Esophagus mucosa (tissue), 1 donor: ENCODE data around the gene DHX58. TPM values are rescaled to one million over a fixed set of nuclear protein-coding genes. Genes with fewer than 3 reads are reported as not detected.

Experiments
- ATAC-seq: fragments of 200-7000 bp; cut with Tn5 transposase; one replicate; pipeline ENCODE4 v1.9.1; 2020
- total RNA-seq: library from RNA; stranded (reverse); gene quantifications from one replicate; pipeline ENCODE4 v1.2.4, GENCODE V29; 2023
- donor health status: DM: yes; HTN: yes; CAD: no.

DHX58 gene
- total RNA-seq, 1 donor from 2014 or later: 6.3 TPM

DNA sequence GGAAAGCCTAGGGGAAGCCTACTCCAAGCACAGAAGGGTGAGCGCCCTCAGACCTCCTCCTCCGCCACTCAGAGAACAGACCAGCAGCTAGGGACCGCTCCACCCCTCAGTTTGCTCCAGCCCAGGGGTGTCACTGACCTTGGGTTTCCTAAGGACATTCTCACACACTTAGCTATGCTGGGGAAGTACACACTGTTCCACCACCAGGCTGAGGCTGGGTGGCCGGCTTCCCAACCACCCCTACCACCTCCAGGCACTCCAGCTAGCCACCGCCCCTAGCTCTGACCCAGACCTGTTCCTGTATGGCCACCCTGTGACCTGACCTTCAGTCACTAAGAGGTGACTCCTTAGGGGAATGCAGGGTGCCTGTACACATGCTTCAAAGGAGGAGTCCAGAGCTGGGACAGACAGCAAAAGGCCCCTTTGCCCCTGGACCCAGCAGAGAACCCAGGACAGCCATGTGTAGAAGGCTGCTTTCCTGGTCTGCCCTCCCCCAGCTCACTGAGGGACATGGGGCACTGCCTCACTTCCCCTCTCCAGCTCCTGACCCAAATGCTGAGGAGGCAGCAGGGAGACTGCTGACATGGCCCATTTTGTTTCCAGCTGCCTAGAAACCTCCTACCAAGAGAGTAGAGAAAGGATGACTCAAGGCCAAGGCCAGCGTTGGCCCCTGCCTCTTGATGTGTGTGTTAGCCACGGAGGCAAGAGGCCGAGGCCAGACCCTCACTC lies 16.8 kb upstream of the DHX58 start:
- peak; percentile 6 for ATAC-seq

DNA sequence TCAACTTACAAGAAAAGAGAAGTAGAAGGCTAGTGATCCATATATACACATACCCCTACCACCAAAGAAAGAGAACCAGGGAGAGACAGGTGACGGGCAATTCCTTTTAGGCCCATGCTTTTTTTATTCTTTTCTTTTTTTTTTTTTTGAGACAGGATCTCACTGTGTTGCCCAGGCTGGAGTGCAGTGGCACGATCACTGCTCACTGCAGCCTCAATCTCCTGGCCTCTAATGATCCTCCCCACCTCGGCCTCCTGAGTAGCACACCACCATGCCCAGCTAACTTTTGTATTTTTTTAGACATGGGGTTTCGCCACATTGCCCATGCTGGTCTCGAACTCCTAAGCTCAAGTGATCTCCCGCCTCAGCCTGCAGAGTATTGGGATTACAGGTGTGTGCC lies 14.9 kb upstream of the DHX58 start:
- ATAC-seq: no peak

DNA sequence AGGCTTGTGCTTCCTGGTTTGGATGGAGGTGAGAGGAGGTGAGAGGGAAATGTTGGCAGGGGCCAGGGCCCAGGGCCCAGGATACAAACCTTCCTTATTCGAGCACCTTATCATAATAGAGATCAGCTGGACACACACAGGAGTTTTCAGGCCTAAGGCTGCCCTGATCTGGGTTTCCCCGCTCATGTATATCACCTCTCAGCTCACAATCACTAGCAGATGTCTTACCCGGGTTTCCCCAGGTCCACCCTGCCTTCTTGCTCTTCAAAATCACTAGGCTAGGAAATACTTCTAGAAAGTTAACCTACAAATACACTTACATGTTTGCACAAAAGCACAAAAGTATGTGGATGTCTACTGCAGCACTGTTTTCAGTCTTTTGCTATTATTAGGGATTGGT lies 14.3 kb upstream of the DHX58 start:
- no peak for ATAC-seq

DNA sequence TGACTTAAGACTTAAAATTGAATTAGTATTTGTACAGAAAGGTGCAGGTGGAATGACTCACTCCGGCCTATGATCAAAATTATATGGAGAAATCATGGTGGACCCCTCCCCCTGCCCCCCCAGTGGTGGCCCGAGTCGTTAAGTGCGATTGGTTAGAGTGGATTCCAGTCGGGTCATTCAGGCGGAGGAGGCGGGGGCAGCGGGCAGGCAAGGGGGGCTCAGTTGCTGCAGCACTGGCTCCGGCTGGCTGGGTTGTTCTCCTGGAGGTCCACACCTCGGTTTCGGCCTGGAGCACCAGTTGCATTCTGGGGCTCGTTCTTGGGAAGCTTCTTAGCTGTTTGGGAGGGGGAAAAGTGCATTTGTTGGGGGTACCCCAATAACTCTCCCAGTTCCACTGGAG lies 13.1 kb upstream of the DHX58 start:
- no peak for ATAC-seq

DNA sequence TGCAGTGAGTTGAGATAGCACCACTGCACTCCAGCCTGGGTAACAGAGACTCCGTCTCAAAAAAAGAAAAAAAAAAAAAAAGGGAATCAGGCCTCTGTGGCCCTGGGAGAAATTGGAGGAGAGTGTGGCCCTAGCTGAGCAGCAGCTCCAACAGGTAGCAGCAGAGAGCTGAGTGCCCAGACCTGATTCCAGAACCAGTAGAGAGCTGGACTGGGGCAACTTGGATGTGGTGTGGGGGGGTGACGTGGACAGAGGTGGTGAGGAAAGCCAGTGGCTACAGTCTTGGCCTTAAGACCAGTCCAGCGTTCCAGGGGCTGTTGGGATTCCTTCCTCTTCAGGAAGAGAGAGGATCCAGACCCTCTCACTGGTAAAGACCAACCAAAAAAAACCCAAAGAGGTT lies 11.7 kb upstream of the DHX58 start:
- no peak for ATAC-seq

DNA sequence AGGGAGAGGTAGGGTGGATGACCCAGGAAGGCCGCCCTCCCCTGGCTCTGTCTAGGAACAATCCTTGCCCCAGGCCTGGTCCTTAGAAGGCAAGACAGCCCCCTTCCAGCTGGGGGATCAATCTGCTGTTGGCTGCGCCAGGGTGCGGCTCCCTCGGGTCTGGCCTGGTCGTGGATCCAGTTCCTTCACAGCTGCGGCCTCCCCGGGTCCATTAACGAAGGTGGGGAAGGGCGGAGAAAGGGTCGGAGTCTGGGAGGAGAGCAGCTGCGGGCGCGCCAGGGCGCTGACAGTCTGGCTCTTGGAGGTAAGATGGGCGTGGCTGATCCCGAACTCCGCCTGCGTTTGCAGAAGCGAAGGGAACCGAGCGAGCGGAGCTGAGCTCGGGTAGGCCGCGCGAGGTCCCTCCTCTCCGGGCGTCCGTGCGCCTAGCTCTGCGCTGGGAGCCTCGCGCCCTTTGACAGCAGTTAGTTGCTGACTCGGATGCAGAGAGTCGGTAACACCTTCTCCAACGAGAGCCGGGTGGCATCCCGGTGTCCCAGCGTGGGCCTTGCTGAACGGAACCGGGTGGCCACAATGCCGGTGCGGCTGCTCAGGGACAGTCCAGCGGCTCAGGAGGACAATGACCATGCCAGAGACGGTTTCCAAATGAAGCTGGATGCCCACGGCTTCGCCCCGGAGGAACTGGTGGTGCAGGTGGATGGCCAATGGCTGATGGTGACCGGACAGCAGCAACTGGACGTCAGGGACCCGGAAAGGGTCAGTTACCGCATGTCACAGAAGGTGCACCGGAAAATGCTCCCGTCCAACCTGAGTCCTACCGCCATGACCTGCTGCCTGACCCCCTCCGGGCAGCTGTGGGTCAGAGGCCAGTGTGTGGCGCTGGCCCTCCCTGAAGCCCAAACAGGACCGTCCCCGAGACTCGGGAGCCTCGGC lies 10.1 kb upstream of the DHX58 start, which contains the start of gene HSPB9:
TSS of gene HSPB9 (plus strand) at position 434 of the 933 bp plus-strand sequence. CDS start at position 481, 47 bp downstream.
- peak; percentile 58 for ATAC-seq

DNA sequence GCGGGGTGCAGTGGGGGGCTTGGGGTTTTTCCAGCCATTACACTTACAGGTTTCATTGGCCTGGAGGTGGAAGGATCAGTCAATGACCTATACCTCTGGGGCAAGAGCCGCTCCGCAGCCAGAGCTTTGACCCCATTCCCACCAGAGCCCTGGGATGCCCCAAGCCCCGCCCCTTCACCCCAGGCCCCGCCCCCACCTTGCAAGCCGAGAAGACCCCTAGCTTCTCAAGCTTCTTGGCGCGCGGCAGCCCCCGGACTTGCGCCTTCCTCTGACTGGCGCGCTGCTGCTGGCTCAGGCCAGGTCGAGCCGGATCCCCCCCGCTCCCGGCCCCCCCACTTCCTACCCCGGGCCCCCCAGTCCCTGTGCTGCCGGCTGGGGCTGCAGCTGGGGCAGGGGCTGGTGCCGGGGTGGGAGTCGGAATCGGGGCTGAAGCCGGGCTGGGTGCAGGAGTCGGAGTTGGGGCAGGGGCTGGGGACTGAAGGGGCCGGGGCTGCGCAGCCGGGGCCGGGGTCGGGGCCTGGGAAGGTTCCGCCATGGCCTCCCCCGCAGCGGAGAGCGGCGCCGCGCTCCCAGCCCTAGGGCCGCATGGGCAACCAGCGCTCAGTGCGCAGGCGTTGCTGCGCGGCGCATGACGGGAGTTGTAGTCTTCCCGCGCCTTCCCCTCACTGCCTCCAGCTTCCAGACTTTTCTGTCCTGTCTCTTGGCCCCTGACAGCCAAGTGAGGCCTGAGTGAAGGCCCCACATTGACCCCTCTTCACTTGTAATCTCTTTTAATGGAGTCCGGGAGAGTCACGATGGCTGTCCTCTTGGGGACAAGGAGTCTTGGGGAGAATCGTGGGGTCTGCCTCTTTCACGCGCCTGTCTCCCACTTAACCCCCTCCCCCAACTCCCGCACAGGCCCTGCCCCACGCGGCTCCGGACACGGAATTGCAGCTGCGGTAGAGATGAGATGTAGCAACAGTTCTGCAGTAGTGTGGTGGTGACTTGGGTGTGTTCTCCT lies 8.6 kb upstream of the DHX58 start, which contains the start of gene KAT2A:
TSS of gene KAT2A (minus strand) at position 598 of the 1,000 bp plus-strand sequence. CDS start at position 535, 63 bp downstream.
- peak; percentile 78 for ATAC-seq

DNA sequence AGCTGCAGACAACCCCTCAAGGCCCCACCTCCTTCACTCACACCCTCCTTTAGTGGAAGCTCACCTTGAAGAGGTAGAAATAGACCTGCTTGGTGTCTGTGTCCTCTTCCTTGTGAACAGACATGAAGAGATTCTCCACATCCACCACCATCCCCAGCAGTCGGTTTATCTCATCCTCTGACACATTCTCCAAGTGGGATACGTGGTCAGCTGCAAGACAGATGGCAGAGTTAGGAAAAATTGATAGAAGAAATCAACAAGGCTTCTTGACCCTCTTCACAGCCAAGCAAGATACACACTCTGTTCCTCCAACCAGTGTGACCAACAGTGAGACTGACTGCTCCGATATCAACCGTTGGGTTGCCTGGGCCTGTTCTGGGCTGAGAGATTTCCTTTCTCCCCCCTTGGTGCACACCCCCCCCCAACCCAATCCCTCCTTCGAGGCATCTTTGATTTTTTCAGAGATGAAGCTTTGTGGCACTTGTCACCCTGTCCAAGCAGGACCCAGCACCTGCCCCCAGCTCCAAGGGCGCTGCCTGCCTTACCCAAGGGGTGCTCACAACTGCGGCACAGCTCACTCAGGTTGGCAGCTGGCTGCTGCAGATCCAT lies 7.8 kb upstream of the DHX58 start:
- ATAC-seq: no peak

DNA sequence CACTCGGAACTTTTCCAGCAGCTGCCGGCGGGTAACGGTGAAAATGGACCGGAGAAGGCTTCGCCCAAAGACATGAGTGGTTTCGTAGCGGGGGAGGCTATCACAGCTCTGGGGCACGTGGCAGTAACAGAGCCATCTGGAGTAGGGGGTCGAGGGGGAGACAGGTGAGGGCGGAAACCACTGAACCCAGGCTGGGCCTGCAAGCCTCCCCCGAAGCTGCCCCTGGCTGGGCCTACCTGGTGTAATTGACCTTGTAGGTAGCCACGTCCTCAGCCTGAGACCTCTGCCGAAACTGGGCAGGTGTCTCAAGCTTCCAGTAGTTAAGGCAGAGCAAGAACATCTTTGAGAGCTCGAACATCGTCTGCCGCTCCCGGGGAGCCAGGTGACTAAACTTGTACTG lies 6.8 kb upstream of the DHX58 start:
- ATAC-seq: no peak

DNA sequence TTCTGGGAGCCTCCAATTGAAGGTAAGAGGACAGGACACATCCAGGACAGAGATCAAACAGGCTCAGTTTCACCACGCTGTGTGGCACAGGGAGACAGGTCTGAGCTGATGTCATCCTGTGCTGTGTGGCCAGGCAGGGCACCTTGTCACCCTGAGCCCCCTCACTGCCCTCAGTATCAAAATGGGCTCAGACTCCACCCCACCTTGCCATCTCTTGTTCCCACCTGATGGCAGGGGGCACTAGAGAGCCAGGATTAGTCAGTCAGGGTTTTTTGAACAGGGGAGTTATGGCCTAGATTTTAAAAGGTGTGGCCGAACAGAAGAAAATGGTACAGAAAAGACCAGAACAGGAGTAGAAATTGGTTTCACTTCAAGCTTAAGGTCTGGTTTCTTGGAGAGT lies 6.0 kb upstream of the DHX58 start:
- ATAC-seq: no peak

DNA sequence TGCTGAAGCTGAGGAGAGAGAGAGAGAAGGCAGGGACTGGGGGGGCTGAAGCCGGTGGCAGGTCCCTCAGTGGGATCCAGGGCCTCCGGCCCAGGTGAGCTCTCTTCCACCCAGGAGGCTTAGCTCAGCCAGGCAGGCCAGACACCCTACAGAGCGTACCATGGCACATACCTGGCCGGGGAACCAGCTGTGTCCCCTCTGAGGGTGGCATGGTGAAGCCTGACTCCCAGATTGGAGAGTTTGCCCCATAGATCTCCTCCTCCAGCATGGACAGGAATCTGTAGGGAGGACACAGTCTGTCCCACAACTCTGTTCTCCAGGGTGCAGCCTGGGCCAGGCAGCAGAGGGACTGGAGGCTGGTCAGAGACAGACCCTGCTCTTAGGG lies 5.6 kb upstream of the DHX58 start:
- no peak for ATAC-seq

DNA sequence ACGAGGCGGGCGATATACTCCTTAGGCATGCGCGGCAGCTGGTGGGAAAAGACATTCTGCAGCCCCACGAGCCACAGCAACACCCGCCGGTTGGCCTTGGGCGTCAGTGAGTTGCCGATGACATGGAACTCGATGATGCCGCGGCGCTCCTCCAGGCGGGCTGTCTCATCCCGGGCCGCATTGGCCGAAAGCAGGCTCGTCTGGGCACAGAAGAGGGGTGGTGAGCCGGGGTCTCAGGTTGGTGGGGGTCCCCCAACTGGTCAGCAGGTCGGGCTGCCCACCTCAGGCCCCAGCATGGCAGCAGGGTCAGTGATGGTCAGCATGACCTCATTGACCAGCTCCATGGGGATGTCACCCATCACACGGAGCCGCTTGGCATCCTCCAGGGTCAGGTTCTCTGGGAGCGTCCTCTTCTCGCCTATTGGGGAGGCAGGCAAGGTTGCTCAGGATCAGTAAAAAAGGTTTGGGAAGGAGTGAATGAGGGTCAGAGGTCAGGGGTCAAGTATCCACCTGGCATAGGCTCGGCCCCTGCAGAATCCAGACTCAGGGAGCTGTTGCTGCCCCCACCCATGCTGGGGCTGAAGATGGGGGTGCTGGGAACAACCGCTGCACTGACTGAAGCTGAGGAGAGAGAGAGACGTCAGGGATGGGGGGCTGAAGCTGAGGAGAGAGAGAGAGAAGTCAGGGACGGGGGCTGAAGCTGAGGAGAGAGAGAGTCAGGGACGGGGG lies 5.0 kb upstream of the DHX58 start:
- no peak for ATAC-seq

DNA sequence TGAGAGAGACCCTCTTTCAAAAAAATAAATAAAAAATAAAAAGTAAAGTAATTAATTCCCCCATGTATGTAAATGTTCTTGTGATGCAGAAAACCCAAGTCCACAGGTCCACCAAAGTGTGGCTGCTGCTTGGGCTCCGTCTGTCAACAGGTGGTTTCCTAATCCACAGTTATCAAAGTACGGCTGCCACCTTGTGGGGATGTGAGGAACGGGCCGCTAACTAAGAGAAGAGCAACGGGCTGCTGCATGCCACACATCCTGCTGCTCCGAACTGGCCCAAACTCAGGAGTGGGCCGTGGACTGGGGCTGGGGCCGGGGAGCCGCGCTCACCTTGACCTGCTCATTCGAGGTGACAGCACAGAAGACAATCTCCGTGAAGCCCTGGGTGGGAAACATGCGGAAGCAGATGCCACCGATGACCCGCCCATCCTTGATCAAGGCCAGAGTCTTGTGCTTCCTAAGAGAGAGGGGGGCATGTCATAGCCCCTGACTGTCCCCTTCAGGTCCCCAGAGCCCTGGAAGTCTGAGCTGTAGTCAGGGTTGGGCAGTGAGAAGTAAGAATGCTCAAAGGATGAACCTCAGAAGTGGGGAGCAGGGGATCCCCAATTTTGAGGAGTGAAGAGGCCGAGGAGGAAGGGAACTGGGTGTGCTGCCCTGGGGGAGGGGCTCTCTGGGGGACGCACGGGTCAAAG lies 4.3 kb upstream of the DHX58 start:
- ATAC-seq: peak; percentile 30

DNA sequence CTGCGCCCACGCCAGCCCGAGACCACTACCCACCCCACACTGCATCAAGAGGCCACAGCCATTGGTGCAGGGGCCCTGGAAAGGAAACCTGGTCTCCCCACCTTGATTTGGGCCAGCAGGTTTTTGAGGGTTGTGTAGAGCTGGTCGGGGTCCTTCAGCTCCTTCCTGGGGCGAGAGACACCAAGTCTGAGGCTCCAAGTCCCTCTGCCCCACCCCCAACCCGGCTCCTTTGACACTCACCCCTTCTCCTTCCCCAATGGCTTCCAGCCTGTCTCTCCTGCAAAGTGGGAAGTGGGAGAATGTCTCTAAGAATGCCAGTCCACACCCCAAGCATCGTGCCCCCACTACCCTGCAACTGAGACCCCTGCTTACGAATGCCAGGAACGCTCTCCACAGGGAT lies 1.6 kb upstream of the DHX58 start:
- no peak for ATAC-seq

DNA sequence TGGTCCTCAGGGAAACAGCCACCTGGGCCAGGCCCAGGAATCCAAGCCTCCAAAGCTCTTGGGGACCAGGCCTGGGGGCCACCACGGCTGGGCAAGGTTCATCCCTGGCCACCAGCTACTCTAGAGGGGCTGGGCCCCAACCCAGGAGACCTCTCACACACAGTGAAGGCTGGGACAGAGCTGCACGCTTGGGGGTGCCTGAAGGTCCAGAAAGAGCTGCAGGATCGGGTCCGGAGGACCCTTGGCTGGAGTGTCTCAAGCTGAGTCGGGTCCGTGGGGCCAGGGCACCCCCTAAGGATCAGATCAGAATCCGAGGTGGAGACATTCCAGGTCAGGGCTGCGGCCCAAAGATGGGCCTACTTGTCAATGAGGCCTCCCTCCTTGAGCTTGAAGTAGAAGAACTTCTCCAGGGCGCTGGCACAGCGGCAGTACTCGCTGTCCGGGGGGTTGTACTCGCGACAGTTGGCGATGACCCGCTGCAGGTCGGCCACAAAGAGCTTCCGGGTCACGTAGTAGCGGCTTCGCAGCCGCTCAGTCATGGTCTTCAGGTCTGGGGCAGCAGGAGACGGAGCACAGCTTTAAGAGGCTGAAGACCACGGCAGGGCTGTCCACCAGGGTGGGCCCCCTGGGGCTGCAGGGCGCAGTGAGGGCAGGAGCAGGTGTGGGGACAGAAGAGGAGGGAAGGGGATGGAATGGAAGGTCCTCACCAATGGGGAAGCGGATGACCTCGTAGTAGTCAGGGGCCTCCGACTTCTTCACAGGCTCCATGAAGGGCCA lies 967 bp upstream of the DHX58 start:
- no peak for ATAC-seq

DNA sequence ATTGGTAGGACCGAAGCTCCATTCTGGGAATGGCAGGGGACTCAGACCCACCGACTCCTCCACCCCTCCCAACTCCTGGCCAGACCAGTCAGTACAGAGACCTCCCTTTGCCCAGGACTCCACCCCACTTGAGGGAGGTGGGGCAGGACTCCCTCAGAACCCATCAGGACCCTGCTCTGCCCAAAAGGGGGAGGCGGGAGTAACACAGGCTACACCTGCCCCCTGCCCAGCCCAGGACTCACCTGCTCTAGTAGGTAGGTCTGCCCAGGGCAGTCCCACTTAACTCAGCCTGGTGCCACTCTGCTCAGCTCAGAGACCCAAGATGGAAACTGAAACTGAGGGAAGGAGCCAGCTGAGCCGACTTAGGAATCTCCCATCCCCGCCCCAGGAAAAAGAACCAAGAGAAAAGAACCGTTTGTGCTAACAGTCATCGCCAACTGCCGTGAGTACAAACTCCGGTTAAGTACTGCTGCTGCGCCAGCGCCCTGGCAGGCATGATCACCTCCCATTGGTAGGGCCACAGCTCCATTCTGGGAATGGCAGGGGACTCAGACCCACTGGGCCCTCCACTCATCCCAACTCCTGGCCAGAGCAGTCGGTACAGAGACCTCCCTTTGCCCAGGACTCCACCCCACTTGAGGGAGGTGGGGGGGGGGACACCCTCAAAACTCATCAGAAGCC lies 503 bp downstream of the DHX58 start:
- ATAC-seq: peak; percentile 5

DNA sequence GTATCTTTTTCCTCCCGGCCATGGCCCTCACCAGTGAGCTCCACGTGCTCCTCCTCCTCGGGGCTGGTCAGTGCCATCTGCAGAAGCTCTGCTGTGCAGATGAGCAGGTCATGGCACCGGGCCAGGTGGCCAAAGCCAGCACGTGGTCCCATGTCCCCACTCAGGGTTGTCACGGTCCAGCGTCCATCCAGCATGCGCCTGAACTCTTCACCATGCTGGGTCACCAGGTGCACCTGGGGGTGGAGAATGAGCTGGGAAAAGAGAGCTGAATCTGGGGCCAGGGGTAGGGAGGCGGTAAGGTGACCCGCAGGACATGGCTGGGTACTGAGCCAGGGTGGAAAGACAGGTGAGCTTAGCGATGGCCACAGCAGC lies 1.3 kb downstream of the DHX58 start:
- ATAC-seq: no peak

DNA sequence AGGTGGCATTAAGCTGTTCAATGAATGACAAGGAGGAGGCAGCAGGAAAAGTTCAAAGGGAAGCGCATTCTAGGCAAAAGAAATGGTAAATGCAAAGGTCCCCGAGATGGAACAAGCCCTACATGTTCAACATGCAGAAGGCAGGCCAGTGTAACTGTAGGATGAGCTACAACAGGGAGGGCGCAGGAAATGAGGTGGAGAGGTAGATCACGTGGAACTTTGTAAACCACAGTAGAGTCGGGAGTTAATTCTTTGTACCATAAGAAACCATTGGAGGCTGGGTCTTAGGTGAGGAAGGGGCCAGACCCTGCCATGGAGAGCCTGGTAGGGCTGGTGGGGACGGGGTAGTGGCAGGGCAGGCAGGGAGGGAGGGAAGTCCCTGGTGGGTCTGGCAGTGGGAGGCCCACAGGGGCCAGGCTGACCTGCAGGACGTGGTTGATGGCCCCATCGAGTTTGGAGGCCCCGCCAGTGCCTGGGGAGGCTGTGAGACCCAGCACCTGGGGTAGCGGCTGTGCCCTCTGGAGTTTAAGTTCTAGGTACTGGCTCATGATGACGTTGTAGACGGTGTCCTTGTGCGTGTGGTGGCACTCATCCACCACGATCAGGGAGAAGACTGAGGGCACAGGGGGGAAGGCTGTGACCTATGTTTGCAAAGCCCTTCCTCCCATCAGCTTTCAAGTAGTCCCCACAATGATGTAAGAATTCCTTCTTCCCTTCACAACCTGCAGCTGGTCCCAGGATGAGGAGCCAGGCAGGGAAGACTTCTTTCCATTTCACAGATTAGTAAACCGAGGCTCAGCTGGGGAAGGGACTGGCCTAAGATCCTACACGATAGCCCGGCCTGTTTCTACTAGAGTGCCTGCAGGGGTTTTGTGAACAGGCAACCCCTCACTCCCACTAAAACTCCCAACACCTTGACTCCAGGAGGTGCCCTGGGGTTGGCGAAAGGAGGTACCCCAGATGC lies 1.9 kb downstream of the DHX58 start:
- no peak for ATAC-seq
